ENCODE measurements around the gene PDE1A.

DNA sequence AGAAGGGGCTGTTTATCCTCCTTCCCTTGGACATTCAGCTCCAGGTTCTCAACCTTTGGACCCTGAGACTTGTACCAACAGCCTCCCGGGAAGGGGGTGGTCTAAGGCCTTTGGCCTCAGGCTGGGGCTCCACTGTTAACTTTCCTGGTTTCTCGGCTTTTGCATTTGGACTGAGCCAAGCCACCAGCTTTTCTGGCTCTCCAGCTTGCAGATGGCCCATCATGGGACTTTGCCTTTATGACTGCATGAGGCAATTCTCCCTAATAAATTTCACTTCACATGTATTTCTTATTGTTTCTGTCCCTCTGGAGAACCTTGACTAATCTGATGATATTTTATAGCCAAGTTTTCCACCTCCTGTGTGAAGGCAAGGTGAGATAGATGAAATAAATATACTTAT is 260.4 kb downstream of the PDE1A start:
- TF ChIP-seq POLR2A (IDR thresholded peaks at IDR 0.05) = no peak
- TF ChIP-seq, protein P1, sequence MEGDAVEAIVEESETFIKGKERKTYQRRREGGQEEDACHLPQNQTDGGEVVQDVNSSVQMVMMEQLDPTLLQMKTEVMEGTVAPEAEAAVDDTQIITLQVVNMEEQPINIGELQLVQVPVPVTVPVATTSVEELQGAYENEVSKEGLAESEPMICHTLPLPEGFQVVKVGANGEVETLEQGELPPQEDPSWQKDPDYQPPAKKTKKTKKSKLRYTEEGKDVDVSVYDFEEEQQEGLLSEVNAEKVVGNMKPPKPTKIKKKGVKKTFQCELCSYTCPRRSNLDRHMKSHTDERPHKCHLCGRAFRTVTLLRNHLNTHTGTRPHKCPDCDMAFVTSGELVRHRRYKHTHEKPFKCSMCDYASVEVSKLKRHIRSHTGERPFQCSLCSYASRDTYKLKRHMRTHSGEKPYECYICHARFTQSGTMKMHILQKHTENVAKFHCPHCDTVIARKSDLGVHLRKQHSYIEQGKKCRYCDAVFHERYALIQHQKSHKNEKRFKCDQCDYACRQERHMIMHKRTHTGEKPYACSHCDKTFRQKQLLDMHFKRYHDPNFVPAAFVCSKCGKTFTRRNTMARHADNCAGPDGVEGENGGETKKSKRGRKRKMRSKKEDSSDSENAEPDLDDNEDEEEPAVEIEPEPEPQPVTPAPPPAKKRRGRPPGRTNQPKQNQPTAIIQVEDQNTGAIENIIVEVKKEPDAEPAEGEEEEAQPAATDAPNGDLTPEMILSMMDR (IDR thresholded peaks at IDR 0.05) = no peak
- no peak for TF ChIP-seq POLR2AphosphoS5 (IDR thresholded peaks at IDR 0.05; ENCODE audit: insufficient read depth in 1 of 2, low read depth in 1 of 2)
